ENCODE data around the gene PPIL4.
"Not testable (repeated sequence)": the region's sequence is repeated elsewhere in the genome, so short reads cannot be mapped to it uniquely, and the experiment has no call there.

PPIL4 gene

GRCh38 chr6:149483849-149484655 lies 61.8 kb downstream of the PPIL4 start:
- no peak for DNase-seq (ENCODE audit: low read depth in 3 of 3)

- DNase-seq (ENCODE audit: low read depth in 3 of 3): no peak
These were observed 62.5 kb downstream of the PPIL4 start for GRCh38 chr6:149483334-149483725.

GRCh38 chr6:149482545-149483333 lies 63.1 kb downstream of the PPIL4 start:
- DNase-seq (ENCODE audit: low read depth in 3 of 3): no peak

GRCh38 chr6:149480502-149481280 lies 65.2 kb downstream of the PPIL4 start:
- no peak for DNase-seq (ENCODE audit: low read depth in 3 of 3)

- no peak for DNase-seq (ENCODE audit: low read depth in 3 of 3)
These were observed 67.1 kb downstream of the PPIL4 start for GRCh38 chr6:149478631-149479314.

GRCh38 chr6:149477544-149477943 lies 68.3 kb downstream of the PPIL4 start:
- no peak for DNase-seq (ENCODE audit: low read depth in 3 of 3)

- DNase-seq (ENCODE audit: low read depth in 3 of 3): no peak
These were observed 68.9 kb downstream of the PPIL4 start for GRCh38 chr6:149476789-149477455.

- DNase-seq (ENCODE audit: low read depth in 3 of 3): no peak
These were observed 71.5 kb downstream of the PPIL4 start for GRCh38 chr6:149474108-149474935.

- no peak for DNase-seq (ENCODE audit: low read depth in 3 of 3)
These were observed 72.5 kb downstream of the PPIL4 start for GRCh38 chr6:149473080-149474052.

GRCh38 chr6:149472241-149472640 lies 73.6 kb downstream of the PPIL4 start:
- DNase-seq (ENCODE audit: low read depth in 3 of 3): no peak

- DNase-seq (ENCODE audit: low read depth in 3 of 3): no peak
These were observed 74.0 kb downstream of the PPIL4 start for GRCh38 chr6:149471801-149472200.

GRCh38 chr6:149470948-149471347 lies 74.9 kb downstream of the PPIL4 start:
- DNase-seq (ENCODE audit: low read depth in 3 of 3): no peak

- DNase-seq (ENCODE audit: low read depth in 3 of 3): no peak
These were observed 77.7 kb downstream of the PPIL4 start for GRCh38 chr6:149468179-149468578.

GRCh38 chr6:149467265-149467664 lies 78.6 kb downstream of the PPIL4 start:
- DNase-seq (ENCODE audit: low read depth in 3 of 3): no peak

GRCh38 chr6:149464411-149464810 lies 81.4 kb downstream of the PPIL4 start:
- no peak for DNase-seq (ENCODE audit: low read depth in 3 of 3)

- no peak for DNase-seq (ENCODE audit: low read depth in 3 of 3)
These were observed 82.1 kb downstream of the PPIL4 start for GRCh38 chr6:149463781-149464180.

GRCh38 chr6:149462712-149463111 lies 83.1 kb downstream of the PPIL4 start:
- DNase-seq (ENCODE audit: low read depth in 3 of 3): not testable (repeated sequence)

- DNase-seq (ENCODE audit: low read depth in 3 of 3): no peak
These were observed 84.2 kb downstream of the PPIL4 start for GRCh38 chr6:149461670-149462069.

- not testable (repeated sequence) for DNase-seq (ENCODE audit: low read depth in 3 of 3)
These were observed 85.6 kb downstream of the PPIL4 start for GRCh38 chr6:149460249-149460648.

Data from stimulated activated CD4-positive, alpha-beta T cell treated with anti-CD3 and anti-CD28 coated beads, TNF-alpha, amount 100 ng/mL, for 48 hours (primary cell).